Karpas-422 (cell line): Measurements from ENCODE around the gene GAP43. TPM values are rescaled to one million over a fixed set of nuclear protein-coding genes. Genes with fewer than 3 reads are reported as not detected.

Experiments
- DNase-seq: peaks from one replicate; pipeline ENCODE4 v3.0.0-alpha.2; 2015
- H2AFZ ChIP-seq: fragments of 200-600 bp; sonication (generic); 2 replicates; pipeline ENCODE4 v1.6.1; 2014; ENCODE audit warnings: antibody characterized with exemption, low read length, mixed read lengths
- H3K27ac ChIP-seq: fragments of 200-600 bp; sonication (generic); 2 replicates; pipeline ENCODE4 v1.5.1; 2014; ENCODE audit warnings: mild to moderate bottlenecking, low read length, moderate library complexity
- H3K27me3 ChIP-seq: fragments of 200-600 bp; sonication (generic); 2 replicates; pipeline ENCODE4 v1.6.1; 2014; ENCODE audit warnings: low read length, mixed read lengths
- H3K36me3 ChIP-seq: fragments of 200-600 bp; sonication (generic); 2 replicates; pipeline ENCODE4 v1.6.1; 2014; ENCODE audit warnings: low read length, mixed read lengths; ENCODE audit not compliant: insufficient read depth
- H3K4me1 ChIP-seq: fragments of 200-600 bp; sonication (generic); 2 replicates; pipeline ENCODE4 v1.6.1; 2014; ENCODE audit warnings: mild to moderate bottlenecking, low read length, mixed read lengths
- H3K4me2 ChIP-seq: fragments of 200-600 bp; sonication (generic); 2 replicates; pipeline ENCODE4 v1.6.1; 2014; ENCODE audit warnings: low read length, low read depth, mild to moderate bottlenecking; ENCODE audit not compliant: poor library complexity, severe bottlenecking
- H3K4me3 ChIP-seq: fragments of 200-600 bp; sonication (generic); 2 replicates; pipeline ENCODE4 v1.5.1; 2014; ENCODE audit warnings: mild to moderate bottlenecking, antibody characterized with exemption, low read length, mixed read lengths
- H3K79me2 ChIP-seq: fragments of 200-600 bp; sonication (generic); 2 replicates; pipeline ENCODE4 v1.6.1; 2014; ENCODE audit warnings: mild to moderate bottlenecking, low read length, mixed read lengths
- H3K9ac ChIP-seq: fragments of 200-600 bp; sonication (generic); 2 replicates; pipeline ENCODE4 v1.6.0; 2014; ENCODE audit warnings: low read length
- H3K9me2 ChIP-seq: fragments of 200-600 bp; sonication (generic), shearing (Covaris generic); replicated peaks from 2 replicates; pipeline ENCODE4 v1.6.0; 2014; ENCODE audit warnings: mild to moderate bottlenecking, low read length, moderate library complexity; ENCODE audit not compliant: insufficient read depth
- H3K9me3 ChIP-seq: fragments of 300-700, 200-600 bp; sonication (generic); 2 replicates; pipeline ENCODE4 v1.6.1; 2014; ENCODE audit warnings: low read length, mixed read lengths
- H4K20me1 ChIP-seq: fragments of 200-600 bp; sonication (generic); 2 replicates; pipeline ENCODE4 v1.6.1; 2014; ENCODE audit warnings: mild to moderate bottlenecking, antibody characterized with exemption, low read length, low read depth; ENCODE audit not compliant: insufficient read depth
- total RNA-seq: library from RNA; depleted of rRNA; stranded (reverse); fragments of >200 nt; shearing (Covaris generic); gene quantifications from 2 replicates; pipeline ENCODE4 v1.2.3, GENCODE V29; 2014; ENCODE audit warnings: low replicate concordance; rRNA removed

Gene GAP43, protein sequence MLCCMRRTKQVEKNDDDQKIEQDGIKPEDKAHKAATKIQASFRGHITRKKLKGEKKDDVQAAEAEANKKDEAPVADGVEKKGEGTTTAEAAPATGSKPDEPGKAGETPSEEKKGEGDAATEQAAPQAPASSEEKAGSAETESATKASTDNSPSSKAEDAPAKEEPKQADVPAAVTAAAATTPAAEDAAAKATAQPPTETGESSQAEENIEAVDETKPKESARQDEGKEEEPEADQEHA
- total RNA-seq, result not detected in 2 replicates

DNA sequence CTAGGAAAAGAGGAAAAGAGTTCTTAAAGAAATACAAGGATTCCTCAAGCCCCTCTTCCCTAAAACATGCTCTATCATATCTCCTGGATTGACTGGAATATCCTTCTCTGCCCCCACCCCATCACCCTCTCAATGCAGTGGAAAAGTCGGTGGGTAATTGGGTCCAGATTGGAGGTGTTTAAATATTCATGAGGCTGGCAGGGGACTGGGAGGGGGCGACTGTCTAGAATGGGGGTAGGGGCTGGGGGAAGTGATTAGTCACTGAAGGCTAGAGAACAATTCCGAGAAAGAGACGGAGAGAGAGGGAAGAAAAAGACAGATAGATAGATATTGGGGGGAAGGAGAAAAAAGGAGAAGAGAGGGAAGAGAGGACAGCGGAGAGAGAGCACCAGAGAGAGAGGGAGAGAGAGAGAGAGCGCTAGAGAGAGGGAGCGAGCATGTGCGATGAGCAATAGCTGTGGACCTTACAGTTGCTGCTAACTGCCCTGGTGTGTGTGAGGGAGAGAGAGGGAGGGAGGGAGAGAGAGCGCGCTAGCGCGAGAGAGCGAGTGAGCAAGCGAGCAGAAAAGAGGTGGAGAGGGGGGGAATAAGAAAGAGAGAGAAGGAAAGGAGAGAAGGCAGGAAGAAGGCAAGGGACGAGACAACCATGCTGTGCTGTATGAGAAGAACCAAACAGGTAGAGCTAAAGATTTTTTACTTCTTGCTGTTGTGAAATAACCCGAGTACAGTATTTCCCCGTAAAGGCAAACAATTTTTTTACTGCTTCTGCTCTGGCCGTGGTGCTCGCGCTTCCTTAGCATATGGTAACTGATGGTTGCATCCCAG lies at the start of gene GAP43:
Gene GAP43 (plus strand): TSS at position 467 of the 825 bp plus-strand sequence. CDS start 180 bp downstream, at position 647.
- Histone ChIP-seq H3K27ac (no peak within 1 kb of the TSS), H3K9me3 (no peaks in the 10 kb centered on the region), H3K9me2 (no peaks in the 10 kb centered on the region), H3K4me3 (no peak within 1 kb of the TSS), H3K9ac (no peak within 1 kb of the TSS), H3K36me3 (no peaks in the 10 kb centered on the region), H3K27me3 (no peaks in the 10 kb centered on the region), H4K20me1 (no peaks in the 10 kb centered on the region), H3K79me2 (no peaks in the 10 kb centered on the region), H3K4me2 (no peak within 1 kb of the TSS), H2AFZ (no peak within 1 kb of the TSS), H3K4me1 (no peaks in the 10 kb centered on the region)
- no peak for DNase-seq

DNA sequence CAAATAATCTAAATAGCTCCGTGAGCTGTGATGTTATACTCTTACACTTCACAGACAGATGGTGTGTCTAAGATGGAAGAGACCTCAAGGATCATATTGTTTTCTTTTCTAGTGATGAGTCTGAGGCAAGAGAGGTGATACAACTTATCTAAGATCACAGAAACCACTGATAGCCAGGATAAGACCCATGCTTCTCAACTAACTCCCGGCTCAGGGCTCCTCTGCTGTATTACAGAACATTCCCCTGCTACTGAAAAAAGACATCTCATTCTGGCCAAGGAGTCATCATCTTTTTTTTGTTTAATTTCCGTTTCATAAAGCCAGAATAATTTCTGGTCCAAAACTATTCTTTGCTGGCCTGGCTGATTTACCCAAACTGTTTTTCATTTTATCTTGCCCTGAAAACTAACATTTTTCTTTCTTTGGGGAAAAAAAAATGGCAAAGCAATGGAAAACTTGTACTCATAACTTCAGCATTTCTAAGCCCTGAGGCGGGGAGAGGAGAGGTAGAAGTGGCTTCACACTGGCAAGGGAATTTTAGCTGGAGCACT lies 46.9 kb upstream of the GAP43 start:
- no peak overlapping the region for H3K4me2 ChIP-seq
- no peaks in the 10 kb centered on the region for H3K79me2 ChIP-seq

DNA sequence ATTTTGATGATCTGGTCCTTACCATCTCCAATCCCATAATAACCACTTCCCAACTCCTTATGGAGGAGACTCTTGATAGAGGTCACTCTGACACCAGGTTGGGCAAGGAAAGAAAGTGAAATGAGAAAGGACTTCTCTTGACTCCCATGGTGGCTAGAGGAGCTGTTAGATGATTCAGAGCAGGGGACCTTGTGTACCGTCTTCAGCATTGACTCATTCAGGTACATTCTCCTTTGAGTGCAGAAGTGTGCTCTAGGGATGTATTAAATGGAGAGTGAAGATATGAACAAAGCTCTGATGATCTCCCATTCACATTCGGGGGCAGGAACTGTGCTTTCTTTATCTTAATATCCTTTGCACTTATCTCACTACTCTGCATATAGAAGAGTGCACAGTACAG lies 46.3 kb upstream of the GAP43 start:
- no peaks in the 10 kb centered on the region for H3K79me2 ChIP-seq
- no peak overlapping the region for H3K9ac ChIP-seq
- no peaks in the 10 kb centered on the region for H3K9me2 ChIP-seq
- no peak overlapping the region for H3K4me3 ChIP-seq
- no peak overlapping the region for H3K27ac ChIP-seq
- no peak overlapping the region for H2AFZ ChIP-seq
- no peak overlapping the region for H3K4me2 ChIP-seq
- no peaks in the 10 kb centered on the region for H3K36me3 ChIP-seq
- no peak for DNase-seq
- no peaks in the 10 kb centered on the region for H4K20me1 ChIP-seq
- H3K27me3 ChIP-seq, result no peaks in the 10 kb centered on the region
- H3K9me3 ChIP-seq, result no peaks in the 10 kb centered on the region
- no peaks in the 10 kb centered on the region for H3K4me1 ChIP-seq

More for the DNA sequence above, 46.9 kb upstream of the GAP43 start:
- H3K9me2 ChIP-seq, result no peaks in the 10 kb centered on the region
- no peaks in the 10 kb centered on the region for H3K27me3 ChIP-seq
- no peaks in the 10 kb centered on the region for H3K36me3 ChIP-seq
- DNase-seq, result no peak
- H4K20me1 ChIP-seq, result no peaks in the 10 kb centered on the region
- no peak overlapping the region for H3K9ac ChIP-seq
- no peaks in the 10 kb centered on the region for H3K4me1 ChIP-seq
- no peaks in the 10 kb centered on the region for H3K9me3 ChIP-seq
- H3K4me3 ChIP-seq, result no peak overlapping the region
- H2AFZ ChIP-seq, result no peak overlapping the region
- H3K27ac ChIP-seq, result no peak overlapping the region

DNA sequence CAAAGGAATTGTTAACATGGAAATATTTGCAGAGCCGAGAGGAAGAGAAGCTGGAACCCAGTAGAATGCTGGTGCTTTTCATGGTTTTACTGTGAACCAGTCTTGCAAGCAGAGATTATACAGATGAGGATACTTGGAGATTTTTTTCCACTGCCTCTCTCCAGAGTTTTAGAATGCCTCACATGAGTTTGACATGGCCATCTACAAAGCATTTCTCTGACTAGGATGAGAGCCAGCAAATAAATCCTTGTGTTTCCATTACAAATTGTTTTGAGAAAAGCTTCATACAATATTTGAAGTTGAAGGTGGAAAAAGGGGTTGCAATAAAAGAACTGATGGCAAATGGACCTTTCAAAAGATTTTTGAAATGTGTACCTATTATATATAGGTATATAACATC lies 45.0 kb upstream of the GAP43 start:
- Histone ChIP-seq H3K4me1 (no peaks in the 10 kb centered on the region), H2AFZ (no peak overlapping the region), H3K9me3 (no peaks in the 10 kb centered on the region), H3K36me3 (no peaks in the 10 kb centered on the region), H3K27me3 (no peaks in the 10 kb centered on the region), H3K4me2 (no peak overlapping the region), H3K79me2 (no peaks in the 10 kb centered on the region), H3K4me3 (no peak overlapping the region), H3K9me2 (no peaks in the 10 kb centered on the region), H4K20me1 (no peaks in the 10 kb centered on the region), H3K27ac (no peak overlapping the region), H3K9ac (no peak overlapping the region)
- DNase-seq, result no peak

DNA sequence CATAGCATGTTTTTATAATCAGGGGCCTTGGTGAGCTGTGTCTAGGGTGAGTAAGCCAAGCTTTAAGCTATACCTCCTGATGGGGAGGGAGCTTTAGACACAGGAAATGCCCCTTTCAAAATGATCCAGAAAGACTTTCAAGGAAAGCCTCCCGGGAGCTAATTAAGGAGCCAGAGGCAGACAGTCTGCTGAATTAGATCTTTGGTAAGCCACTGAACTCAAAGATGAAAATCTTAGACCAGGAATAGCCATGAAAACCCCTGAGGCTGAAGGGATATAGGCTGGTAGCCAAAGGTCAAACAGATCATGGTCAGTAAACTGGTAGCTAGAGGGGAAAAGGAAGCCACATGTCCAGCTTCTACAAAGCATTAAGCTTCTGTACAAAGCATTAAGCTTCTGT lies 42.7 kb upstream of the GAP43 start:
- H3K27ac ChIP-seq, result no peak overlapping the region
- H3K4me1 ChIP-seq, result no peaks in the 10 kb centered on the region
- no peak for DNase-seq
- H3K4me2 ChIP-seq, result no peak overlapping the region
- no peak overlapping the region for H3K9ac ChIP-seq
- no peaks in the 10 kb centered on the region for H3K27me3 ChIP-seq
- no peaks in the 10 kb centered on the region for H3K9me3 ChIP-seq
- H3K9me2 ChIP-seq, result no peaks in the 10 kb centered on the region
- no peak overlapping the region for H3K4me3 ChIP-seq
- no peaks in the 10 kb centered on the region for H3K79me2 ChIP-seq
- H3K36me3 ChIP-seq, result no peaks in the 10 kb centered on the region
- no peaks in the 10 kb centered on the region for H4K20me1 ChIP-seq
- no peak overlapping the region for H2AFZ ChIP-seq

DNA sequence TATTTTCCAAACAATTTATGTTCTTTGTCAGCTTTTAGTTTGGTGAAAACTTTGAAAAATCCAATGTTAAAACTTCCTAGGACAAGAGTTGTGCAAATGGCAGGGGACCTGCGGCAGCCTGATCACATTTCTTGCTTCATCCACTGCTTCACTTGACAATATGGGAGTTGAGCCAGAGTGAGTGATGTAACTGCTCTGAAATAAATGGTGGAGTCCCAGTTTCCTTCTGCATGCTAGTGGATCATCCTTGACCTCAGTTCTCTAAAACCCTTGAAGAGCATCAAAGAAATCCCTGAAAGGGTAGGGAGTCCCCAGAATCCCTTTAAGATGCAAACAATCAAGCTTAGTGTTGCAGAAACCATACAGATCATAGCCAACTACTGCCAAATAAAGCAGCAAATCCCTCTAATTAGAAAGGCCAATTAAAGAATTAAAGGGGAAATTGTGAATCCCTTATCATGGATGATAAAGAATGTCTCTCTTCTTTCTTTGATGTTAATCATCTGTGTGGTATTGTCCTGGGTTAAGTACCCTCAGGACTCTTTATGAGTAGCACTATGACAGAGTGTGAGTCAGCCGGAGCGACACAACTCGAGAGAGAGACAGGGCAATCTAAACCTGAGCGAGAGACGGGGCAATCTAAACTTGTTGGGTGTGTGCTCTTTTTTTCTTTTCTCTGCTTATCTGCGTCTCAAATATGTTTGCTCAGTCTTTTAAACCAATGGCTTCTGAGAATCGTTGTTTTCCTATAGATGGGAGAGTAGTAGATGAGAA lies 41.8 kb upstream of the GAP43 start:
- Histone ChIP-seq H4K20me1 (no peaks in the 10 kb centered on the region), H3K4me1 (no peaks in the 10 kb centered on the region), H3K27me3 (no peaks in the 10 kb centered on the region), H2AFZ (no peak overlapping the region), H3K36me3 (no peaks in the 10 kb centered on the region), H3K9ac (no peak overlapping the region), H3K9me3 (no peaks in the 10 kb centered on the region), H3K9me2 (no peaks in the 10 kb centered on the region), H3K4me2 (no peak overlapping the region), H3K4me3 (no peak overlapping the region), H3K79me2 (no peaks in the 10 kb centered on the region), H3K27ac (no peak overlapping the region)
- DNase-seq, result no peak

DNA sequence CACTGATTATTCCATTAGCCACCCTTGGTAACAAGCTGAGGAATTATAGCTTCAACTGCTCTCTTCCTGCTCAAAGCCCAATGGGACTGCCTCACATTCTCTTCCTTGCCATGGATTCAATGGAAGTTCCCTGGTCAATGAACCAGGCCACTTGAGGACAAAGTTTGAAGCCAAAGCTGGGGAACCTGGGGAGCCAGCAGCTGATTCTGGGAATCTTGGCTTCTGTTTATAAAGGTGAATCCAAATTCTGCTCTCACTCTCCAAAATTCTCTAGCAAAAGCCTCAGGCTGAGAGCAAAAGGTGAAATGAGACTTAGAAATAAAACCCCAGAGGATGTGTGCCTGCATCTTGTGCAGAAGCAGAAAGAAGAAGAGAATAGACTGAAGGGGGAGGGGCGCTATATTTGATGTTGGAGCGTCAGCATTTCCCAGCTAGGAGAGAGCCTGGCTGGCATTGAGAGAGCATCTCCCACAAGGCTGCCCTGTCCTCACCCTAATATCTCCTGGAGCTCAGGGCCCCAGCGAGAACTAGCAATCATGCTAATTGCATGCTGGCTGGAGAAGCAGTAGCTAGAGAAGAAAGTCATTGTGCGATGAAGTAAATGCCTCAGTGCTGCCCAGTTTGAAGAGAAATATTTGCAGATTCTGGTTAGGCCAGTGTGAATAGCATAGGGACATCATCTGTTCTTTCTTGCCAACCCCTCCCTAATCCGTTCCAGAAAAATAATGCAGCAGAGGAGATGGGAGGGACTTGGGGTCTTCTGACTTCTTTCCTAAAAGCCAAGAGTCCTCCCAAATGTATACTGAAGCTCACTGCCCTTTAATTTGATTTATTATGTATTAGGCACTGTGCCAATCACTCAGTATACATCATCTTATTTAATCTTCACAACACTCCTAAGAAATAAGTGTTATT lies 34.9 kb upstream of the GAP43 start:
- Histone ChIP-seq H2AFZ (no peak overlapping the region), H3K36me3 (no peaks in the 10 kb centered on the region), H3K9ac (no peak overlapping the region), H3K27me3 (no peaks in the 10 kb centered on the region), H3K4me3 (no peak overlapping the region), H3K4me2 (no peak overlapping the region), H3K9me3 (no peaks in the 10 kb centered on the region), H3K9me2 (no peaks in the 10 kb centered on the region), H4K20me1 (no peaks in the 10 kb centered on the region), H3K27ac (no peak overlapping the region), H3K79me2 (no peaks in the 10 kb centered on the region), H3K4me1 (no peaks in the 10 kb centered on the region)
- no peak for DNase-seq
